HuH-7 (cell line): Measurements from ENCODE around the gene MARCHF6.
"Not testable (repeated sequence)": the region's sequence is repeated elsewhere in the genome, so short reads cannot be mapped to it uniquely, and the experiment has no call there.

ENCODE experiments used
- DNase-seq: peaks from one replicate; pipeline ENCODE4 v3.0.0; 2011; ENCODE audit warnings: low spot score

The MARCHF6 gene

DNA sequence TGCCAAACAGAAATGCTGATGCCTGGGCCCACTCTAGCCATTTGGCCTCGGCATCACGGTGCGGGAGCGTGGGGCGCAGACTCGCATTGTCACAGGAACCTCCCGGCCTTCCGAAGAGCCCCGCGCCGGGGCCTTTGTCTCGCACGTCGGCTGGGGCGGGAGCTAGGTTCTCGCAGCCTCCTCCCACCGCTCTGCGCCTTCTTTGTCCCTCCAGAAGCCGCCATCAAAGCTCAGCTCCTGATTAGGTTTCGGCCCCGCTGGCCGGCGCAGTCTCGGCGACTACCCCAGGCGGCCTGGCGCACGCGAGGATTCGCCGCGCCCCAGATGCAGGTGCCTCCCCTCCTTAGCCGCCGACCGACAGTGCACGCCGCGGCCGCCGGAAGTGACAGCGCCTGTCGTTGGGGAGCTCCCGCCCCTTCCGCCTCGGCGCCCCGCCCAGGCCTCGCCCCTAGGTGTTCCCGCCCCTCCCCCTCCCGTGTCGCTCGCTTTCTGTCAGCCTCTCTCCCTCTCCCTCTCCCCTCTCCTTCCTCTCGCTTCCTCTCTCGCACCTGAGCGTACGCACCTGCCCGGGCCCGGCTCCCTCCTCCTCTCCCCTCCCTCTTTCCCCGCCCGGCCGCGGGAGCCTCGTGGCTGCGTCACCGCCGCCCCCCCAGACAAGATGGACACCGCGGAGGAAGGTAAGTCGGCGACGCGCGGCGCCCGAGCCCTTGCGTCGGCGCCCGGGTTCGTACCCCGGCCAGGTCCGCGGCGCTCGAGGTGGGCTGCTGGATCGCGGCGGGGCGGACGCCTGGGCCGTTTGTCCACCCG, at the start of gene MARCHF6:
Gene MARCHF6, plus strand, starts transcription at position 455 of the 807 bp plus-strand sequence. Its CDS starts 204 bp downstream, at position 659.
- peak; percentile 58 for DNase-seq

DNA sequence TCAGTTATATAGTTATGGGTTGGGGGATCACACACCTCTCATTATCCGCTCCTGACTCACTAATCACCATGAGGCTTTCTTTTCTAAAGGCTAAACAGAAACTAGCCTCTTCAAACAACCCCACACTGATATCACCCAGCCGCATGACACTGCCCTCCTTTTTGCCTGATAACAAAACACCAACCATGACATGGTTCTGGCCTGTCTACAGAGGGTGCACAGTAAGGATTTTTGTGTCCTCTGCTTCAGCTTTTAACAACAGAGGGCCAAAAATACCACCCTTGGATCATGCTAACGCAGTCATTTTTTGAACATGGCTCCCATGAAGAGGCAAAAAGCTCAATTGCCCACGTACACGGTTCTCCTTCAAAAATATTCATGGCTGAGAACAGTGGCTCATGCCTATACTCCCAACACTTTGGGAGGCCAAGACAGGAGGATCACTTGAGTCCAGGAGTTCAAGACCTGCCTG, 49.8 kb upstream of the MARCHF6 start:
- DNase-seq = no peak

GRCh38 chr5:10304932-10305331, 48.6 kb upstream of the MARCHF6 start:
- no peak for DNase-seq

DNA sequence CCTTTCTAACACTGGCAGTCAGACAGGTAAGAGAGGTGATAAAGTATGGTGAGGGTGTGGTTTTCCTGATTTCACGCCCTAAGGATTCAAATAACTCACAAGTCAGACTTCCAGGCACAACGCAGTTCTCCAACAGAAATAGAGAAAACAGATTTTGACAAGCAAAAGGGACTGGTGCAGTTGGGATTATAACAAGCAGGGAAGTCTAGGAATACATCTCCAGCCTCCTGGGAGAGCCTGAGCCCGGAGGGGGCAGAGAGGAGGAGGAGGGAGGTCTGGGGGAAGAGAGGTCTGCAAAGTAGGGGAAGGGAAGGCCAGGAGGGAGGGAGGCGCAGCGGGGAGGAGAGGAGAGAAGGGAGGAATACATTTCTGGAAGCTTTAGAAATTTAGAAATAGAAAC, 47.4 kb upstream of the MARCHF6 start:
- no peak for DNase-seq

- no peak for DNase-seq
These were observed 46.7 kb upstream of the MARCHF6 start for GRCh38 chr5:10306806-10307205.

- peak; percentile 40 for DNase-seq
These were observed 46.0 kb upstream of the MARCHF6 start, which contains the start of gene CMBL for GRCh38 chr5:10307206-10308148. TSS of gene CMBL (minus strand) at chr5:10307902. CDS start at chr5:10290762, 17,140 bp downstream.

DNA sequence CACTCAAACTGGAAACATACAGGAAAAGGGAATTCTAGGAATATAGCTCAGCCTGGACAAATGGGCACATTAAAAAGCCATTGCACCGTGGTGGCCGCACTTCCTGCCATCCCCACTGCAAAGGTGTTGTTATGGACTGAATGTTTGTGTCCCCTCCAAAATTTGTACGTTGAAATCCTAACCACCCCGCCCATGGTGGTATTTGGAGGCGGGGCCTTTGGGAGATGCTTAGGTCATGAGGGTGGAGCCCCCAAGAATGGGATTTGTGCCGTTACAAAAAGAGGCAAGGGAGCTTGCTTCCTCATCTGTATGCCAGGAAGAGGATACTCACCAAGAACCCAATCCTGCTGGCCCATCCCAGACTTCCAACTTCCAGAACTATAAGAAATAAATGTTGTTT, 44.7 kb upstream of the MARCHF6 start:
- no peak for DNase-seq

GRCh38 chr5:10310066-10310779, 43.3 kb upstream of the MARCHF6 start:
- no peak for DNase-seq

GRCh38 chr5:10310835-10311570, 42.5 kb upstream of the MARCHF6 start:
- DNase-seq = not testable (repeated sequence)

DNA sequence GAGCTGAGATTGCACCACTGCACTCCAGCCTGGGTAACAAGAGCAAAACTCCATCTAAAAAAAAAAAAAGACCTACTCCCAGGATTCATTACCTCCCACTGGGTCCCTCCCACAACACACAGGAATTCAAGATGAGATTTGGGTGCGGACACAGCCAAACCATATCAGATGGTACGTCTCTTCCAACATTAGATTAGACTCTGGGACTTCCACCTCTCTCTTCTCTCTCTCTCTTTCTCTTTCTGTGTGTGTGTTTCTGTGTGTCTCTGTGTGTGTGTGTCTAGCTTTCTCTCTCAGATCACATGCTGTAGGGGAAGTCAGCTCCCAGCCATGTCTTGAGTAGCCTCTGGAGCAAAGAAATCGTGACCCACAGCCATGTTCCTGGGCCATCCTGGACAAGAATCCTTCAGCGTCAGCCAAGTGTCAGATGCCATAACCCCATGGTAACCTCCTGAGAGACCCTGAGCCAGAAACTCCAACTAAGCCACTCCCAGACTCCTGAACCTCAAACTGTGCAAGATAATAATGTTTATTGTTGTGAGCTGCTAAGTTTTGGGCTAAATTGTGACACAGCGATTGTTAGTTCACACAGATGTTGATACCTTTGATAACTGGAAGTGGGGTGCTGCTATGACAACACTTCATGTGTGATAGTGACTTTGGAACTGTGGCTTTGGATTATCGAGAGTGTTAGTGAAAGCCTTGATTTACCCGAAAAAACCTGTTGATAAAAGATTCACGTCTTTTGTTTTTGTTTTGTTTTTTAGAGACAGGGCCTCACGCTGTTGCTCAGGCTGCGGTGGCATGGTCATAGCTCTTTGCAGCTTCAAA, 41.7 kb upstream of the MARCHF6 start:
- DNase-seq = no peak

- no peak for DNase-seq
These were observed 38.3 kb upstream of the MARCHF6 start for GRCh38 chr5:10315201-10315600.

DNA sequence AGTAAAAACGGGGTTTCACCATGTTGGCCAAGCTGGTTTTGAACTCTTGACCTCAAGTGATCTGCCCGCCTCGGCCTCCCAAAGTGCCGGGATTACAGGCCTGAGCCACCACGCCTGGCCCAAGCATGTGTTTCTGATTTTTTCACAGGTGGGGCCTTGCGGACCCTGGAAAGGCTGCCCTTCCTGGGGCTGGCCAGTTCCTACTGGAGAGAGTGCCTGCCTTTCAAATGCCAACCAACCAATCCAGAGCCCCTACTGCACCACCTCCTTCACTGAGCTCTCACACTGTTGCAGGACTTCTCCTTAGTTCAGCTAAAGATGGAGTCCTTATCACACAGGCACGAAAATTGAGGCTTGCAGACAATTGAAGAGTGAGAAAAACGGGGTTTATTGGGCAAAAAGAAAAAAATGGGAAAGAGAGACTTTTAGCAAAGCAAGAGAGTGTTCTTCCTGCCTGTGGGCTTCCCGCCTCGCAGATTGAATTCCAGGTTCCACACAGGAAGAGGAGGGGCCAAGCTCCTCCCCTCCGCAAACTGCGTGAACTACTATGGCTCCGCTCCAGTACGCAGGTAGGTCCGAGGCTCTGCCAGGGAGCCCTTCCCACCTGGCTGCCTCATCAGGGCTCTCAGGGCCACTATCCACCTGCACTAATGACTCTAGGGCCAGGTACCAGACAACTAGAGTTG, 37.5 kb upstream of the MARCHF6 start:
- DNase-seq = no peak

- no peak for DNase-seq
These were observed 35.4 kb upstream of the MARCHF6 start for GRCh38 chr5:10317825-10318682.

GRCh38 chr5:10319202-10319851, 34.2 kb upstream of the MARCHF6 start:
- no peak for DNase-seq

- no peak for DNase-seq
These were observed 32.7 kb upstream of the MARCHF6 start for GRCh38 chr5:10320793-10321192.

- no peak for DNase-seq
These were observed 31.6 kb upstream of the MARCHF6 start for GRCh38 chr5:10321882-10322281.

GRCh38 chr5:10323588-10324488, 29.7 kb upstream of the MARCHF6 start:
- DNase-seq = no peak
